ENCODE data around the gene EYA4. TPM values are rescaled to one million over a fixed set of nuclear protein-coding genes. Genes with fewer than 3 reads are reported as not detected.

The EYA4 gene
- total RNA-seq, 1 experiment from 2014 or later: 10.0 TPM

DNA sequence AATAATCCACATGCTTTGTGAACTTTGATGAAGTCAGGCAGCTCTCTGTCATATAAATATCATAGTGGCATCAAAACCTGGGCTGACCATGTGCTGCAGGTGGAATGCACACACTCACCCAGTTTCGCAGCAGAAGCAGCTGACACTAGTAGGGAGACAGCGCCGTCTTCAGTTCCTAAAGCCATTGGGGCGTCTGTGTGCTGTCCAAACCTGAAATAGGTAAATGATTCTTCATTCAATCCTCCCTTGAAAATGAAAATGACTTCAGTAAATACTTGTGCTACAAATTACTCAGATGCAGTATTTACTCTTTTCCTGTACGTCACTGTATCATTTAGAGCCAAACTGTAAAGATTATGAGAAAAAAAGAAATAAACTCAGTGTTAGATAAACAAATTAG is 127.5 kb downstream of the EYA4 start:
- ChIA-PET POLR2A (ENCODE audit: unreplicated experiment) (no interaction called here), CTCF (no interaction called here)
- DNase-seq: peak; percentile 51
- Histone ChIP-seq H3K4me2 (ENCODE audit: low read length) (no peak overlapping the region), H3K36me3 (ENCODE audit: low read depth, low read length) (no peaks in the 10 kb centered on the region), H2AFZ (ENCODE audit: low read length) (no peak overlapping the region), H3K27ac (ENCODE audit: low read length) (no peak overlapping the region), H3K4me1 (ENCODE audit: insufficient read depth, low read length) (0 out of 2 replicates have a peak, but pooled peaks cover 4% of the 10 kb centered on the region), H3K27me3 (ENCODE audit: low read length) (no peaks in the 10 kb centered on the region), H4K20me1 (ENCODE audit: low read length) (no peaks in the 10 kb centered on the region), H3K9me3 (ENCODE audit: low read length) (no peaks in the 10 kb centered on the region), H3K9me2 (replicated peaks; ENCODE audit: low read length) (no peaks in the 10 kb centered on the region), H3F3A (ENCODE audit: low read length, unreplicated experiment) (no peaks in the 10 kb centered on the region), H3K9ac (ENCODE audit: low read length) (no peak overlapping the region), H3K4me3 (ENCODE audit: low read length) (no peak overlapping the region), H3K79me2 (ENCODE audit: low read length) (no peaks in the 10 kb centered on the region)
- ATAC-seq: peak; percentile 74
- TF ChIP-seq, protein P1, sequence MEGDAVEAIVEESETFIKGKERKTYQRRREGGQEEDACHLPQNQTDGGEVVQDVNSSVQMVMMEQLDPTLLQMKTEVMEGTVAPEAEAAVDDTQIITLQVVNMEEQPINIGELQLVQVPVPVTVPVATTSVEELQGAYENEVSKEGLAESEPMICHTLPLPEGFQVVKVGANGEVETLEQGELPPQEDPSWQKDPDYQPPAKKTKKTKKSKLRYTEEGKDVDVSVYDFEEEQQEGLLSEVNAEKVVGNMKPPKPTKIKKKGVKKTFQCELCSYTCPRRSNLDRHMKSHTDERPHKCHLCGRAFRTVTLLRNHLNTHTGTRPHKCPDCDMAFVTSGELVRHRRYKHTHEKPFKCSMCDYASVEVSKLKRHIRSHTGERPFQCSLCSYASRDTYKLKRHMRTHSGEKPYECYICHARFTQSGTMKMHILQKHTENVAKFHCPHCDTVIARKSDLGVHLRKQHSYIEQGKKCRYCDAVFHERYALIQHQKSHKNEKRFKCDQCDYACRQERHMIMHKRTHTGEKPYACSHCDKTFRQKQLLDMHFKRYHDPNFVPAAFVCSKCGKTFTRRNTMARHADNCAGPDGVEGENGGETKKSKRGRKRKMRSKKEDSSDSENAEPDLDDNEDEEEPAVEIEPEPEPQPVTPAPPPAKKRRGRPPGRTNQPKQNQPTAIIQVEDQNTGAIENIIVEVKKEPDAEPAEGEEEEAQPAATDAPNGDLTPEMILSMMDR (conservative IDR thresholded peaks at IDR 0.05; ENCODE audit: low read depth, low read length): peak; percentile 56
- no peak for TF ChIP-seq EZH2 (IDR thresholded peaks at IDR 0.05; ENCODE audit: low read length, unreplicated experiment)
- intact Hi-C loops (cut with micrococcal nuclease): loop anchor here (2.0 to 5.0 kb wide), 3 partner anchors 81 to 184 kb away; no protein-coding TSS in a partner anchor
- BruUV-seq (replicated peaks): no TSS peak

DNA sequence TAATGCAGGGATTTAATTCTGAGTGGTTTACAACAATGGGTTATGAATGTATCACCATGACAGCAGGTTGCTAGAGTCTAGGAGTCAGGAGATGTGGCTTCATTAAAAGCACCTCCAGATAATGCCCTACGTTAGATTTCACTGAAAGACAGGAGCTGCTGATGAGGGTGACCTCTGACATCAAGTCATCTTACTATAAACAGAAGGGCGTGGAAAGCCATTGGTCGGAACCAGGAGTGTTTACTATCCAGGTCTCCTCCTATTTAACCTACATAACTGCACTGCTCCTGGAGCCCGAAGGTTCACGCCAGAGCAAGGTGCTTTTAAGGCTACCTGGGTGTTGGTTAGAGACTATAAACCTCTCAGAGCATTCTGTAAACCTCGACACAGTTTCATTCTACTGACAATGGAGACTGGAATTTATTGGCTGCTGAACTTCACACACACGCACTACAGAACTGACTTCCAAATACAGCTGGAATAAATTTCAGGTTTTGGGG is 128.7 kb downstream of the EYA4 start:
- Histone ChIP-seq H3K9ac (ENCODE audit: low read length) (no peak overlapping the region), H3K9me3 (ENCODE audit: low read length) (no peaks in the 10 kb centered on the region), H3F3A (ENCODE audit: low read length, unreplicated experiment) (no peaks in the 10 kb centered on the region), H3K27me3 (ENCODE audit: low read length) (no peaks in the 10 kb centered on the region), H3K79me2 (ENCODE audit: low read length) (no peaks in the 10 kb centered on the region), H3K9me2 (replicated peaks; ENCODE audit: low read length) (no peaks in the 10 kb centered on the region), H3K36me3 (ENCODE audit: low read depth, low read length) (no peaks in the 10 kb centered on the region), H2AFZ (ENCODE audit: low read length) (no peak overlapping the region), H3K4me2 (ENCODE audit: low read length) (no peak overlapping the region), H3K4me1 (ENCODE audit: insufficient read depth, low read length) (0 out of 2 replicates have a peak, but pooled peaks cover 4% of the 10 kb centered on the region), H3K4me3 (ENCODE audit: low read length) (no peak overlapping the region), H4K20me1 (ENCODE audit: low read length) (no peaks in the 10 kb centered on the region), H3K27ac (ENCODE audit: low read length) (no peak overlapping the region)
- TF ChIP-seq EZH2phosphoT487 (IDR thresholded peaks at IDR 0.05; ENCODE audit: borderline replicate concordance, low read length) (no peak), EZH2 (IDR thresholded peaks at IDR 0.05; ENCODE audit: low read length, unreplicated experiment) (no peak)
- TF ChIP-seq, protein P1 (conservative IDR thresholded peaks at IDR 0.05; ENCODE audit: low read depth, low read length): no peak
- POLR2A ChIA-PET (ENCODE audit: unreplicated experiment): no interaction called here
- DNase-seq (no peak), ATAC-seq (no peak)
- CTCF ChIA-PET: no interaction called here
- no TSS peak for BruUV-seq (replicated peaks)
- intact Hi-C loops (cut with micrococcal nuclease): loop anchor here (2.0 to 5.0 kb wide), 3 partner anchors 83 to 185 kb away; no protein-coding TSS in a partner anchor

DNA sequence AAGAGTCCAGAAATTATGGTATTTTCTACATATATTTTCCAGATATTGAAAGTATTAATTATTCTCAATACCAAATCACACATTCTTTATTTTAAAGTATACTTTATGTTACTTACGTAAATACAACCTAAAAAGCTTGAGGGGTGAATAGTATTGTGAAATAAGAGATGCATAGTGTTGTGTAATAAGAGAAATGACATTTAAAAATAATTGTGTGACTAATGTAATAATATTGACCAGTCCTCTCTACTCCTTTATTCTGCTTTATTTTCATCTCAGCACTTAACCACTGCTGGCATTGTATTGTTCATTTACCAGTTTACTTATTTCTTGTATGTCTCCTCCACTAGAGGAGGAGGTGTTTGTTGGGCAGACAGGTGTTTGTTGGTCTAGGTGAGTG is 135.6 kb downstream of the EYA4 start:
- Histone ChIP-seq H3K4me2 (ENCODE audit: low read length) (no peak overlapping the region), H3K9me3 (ENCODE audit: low read length) (no peaks in the 10 kb centered on the region), H3K27ac (ENCODE audit: low read length) (no peak overlapping the region), H3K9ac (ENCODE audit: low read length) (no peak overlapping the region), H3F3A (ENCODE audit: low read length, unreplicated experiment) (no peaks in the 10 kb centered on the region), H2AFZ (ENCODE audit: low read length) (no peak overlapping the region), H3K4me3 (ENCODE audit: low read length) (no peak overlapping the region), H3K79me2 (ENCODE audit: low read length) (no peaks in the 10 kb centered on the region), H4K20me1 (ENCODE audit: low read length) (no peaks in the 10 kb centered on the region), H3K9me2 (replicated peaks; ENCODE audit: low read length) (no peaks in the 10 kb centered on the region), H3K27me3 (ENCODE audit: low read length) (no peaks in the 10 kb centered on the region), H3K4me1 (ENCODE audit: insufficient read depth, low read length) (no peaks in the 10 kb centered on the region), H3K36me3 (ENCODE audit: low read depth, low read length) (no peaks in the 10 kb centered on the region)
- intact Hi-C loops (cut with micrococcal nuclease): no loop called here
- ChIA-PET POLR2A (ENCODE audit: unreplicated experiment) (no interaction called here), CTCF (no interaction called here)
- no peak for TF ChIP-seq EZH2phosphoT487 (IDR thresholded peaks at IDR 0.05; ENCODE audit: borderline replicate concordance, low read length)
- TF ChIP-seq, protein P1 (conservative IDR thresholded peaks at IDR 0.05; ENCODE audit: low read depth, low read length): no peak
- no peak for TF ChIP-seq EZH2 (IDR thresholded peaks at IDR 0.05; ENCODE audit: low read length, unreplicated experiment)
- ATAC-seq (no peak), DNase-seq (no peak)
- no TSS peak for BruUV-seq (replicated peaks)

Measured in PC-3 (cell line).